ENCODE results near the gene MTNR1B. TPM values are rescaled to one million over a fixed set of nuclear protein-coding genes. Genes with fewer than 3 reads are reported as not detected.

The MTNR1B gene
- total RNA-seq, 1 donor from 2014 or later = not detected

DNA sequence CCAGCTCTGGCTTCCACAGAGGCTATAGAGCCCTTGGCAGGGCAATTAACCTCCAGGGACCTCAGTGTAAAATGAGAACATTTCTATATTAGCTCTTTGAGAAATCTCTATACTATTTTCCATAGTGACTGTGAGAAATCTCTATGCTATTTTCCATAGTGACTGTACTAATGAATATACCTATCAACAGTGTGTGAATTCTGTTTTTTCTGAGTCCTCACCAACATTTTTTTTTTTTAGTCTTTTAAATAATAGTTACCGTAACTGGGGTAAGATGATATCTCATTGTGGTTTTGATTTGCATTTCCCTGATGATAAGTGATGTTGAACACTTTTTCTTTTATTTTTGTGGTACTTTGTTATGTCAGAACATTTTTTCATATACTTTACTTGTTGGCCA, 7.0 kb upstream of the MTNR1B start:
- intact Hi-C loops (cut with micrococcal nuclease) = loop anchor here (10.0 kb wide), 2 partner anchors 92 to 232 kb away; partner anchors contain the start of gene SLC36A4
- Mint-ChIP-seq H3K4me1 (peaks cover 4% of the 10 kb centered on the region), H3K27me3 (peaks cover 6% of the 10 kb centered on the region), H3K4me3 (no peak overlapping the region), H3K36me3 (ENCODE audit: low read depth) (no peaks in the 10 kb centered on the region), H3K9me3 (no peaks in the 10 kb centered on the region), H3K27ac (no peak overlapping the region)
- DNase-seq = no peak

DNA sequence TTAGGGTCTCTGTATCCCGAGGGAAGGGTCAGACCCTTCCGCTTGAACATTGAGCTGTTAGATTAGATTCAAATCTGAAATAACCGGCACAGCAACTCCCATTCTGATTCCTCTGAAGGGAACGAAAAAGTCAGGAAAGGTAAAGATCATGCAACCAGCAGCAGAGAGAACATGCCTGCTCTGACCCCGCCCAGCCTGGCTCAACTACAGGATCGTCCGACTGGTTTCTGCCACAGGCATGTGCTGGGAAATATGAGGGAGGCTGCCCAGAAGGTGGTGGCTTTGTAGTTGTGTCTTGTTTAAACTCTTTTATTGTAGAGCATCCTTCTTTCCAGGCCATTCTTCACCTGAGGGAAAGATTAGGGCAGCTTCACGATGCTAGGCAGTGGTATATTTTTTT, 5.0 kb upstream of the MTNR1B start:
- H3K4me3 Mint-ChIP-seq = no peak overlapping the region
- intact Hi-C loops (cut with micrococcal nuclease) = loop anchor here (10.0 kb wide), 2 partner anchors 90 to 230 kb away; partner anchors contain the start of gene SLC36A4
- peaks cover 6% of the 10 kb centered on the region for H3K27me3 Mint-ChIP-seq
- H3K4me1 Mint-ChIP-seq = peaks cover 4% of the 10 kb centered on the region
- H3K27ac Mint-ChIP-seq = no peak overlapping the region
- H3K36me3 Mint-ChIP-seq (ENCODE audit: low read depth) = no peaks in the 10 kb centered on the region
- no peak for DNase-seq
- H3K9me3 Mint-ChIP-seq = no peaks in the 10 kb centered on the region

DNA sequence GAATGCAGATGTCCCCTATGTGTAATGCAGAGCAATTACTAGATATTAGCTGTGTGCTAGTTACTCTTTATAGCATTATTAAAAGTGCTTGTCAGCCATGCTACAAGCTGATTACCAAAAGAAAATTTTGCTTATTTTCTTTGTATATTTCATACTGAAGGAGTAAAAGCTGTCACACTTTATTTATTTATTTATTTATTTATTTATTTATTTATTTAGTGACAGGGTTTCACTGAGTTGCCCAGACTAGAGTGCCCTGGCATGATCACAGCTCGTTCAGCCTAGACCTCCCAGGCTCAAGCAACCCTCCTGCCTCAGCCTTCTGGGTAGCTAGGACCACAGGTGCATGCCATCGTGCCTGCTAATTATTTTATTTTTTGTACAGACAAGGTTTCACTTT, 4.3 kb upstream of the MTNR1B start:
- intact Hi-C loops (cut with micrococcal nuclease) = loop anchor here (10.0 kb wide), 2 partner anchors 90 to 230 kb away; partner anchors contain the start of gene SLC36A4
- Mint-ChIP-seq H3K27ac (no peak overlapping the region), H3K9me3 (no peaks in the 10 kb centered on the region), H3K27me3 (peaks cover 10% of the 10 kb centered on the region), H3K36me3 (ENCODE audit: low read depth) (no peaks in the 10 kb centered on the region), H3K4me3 (no peak overlapping the region), H3K4me1 (peaks cover 4% of the 10 kb centered on the region)
- no peak for DNase-seq

DNA sequence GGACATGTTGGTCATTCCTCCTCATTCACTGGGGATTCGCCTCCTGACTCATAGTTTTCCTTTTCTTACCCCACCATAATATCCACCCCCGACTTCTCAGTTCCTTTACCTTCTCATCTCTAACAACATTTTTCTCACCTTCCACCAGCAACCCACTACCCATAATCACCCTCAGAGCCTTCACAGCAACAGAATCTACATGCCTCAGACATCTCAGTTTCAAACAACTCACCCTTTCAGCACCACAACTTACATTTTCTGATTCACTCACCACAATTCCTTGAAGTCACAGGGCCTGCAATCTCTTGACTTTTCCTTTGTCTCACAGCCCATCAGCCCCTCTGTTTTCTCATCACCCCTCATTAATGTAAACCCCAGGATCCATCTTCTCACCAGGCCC, 2.3 kb upstream of the MTNR1B start:
- Mint-ChIP-seq H3K36me3 (ENCODE audit: low read depth) (no peaks in the 10 kb centered on the region), H3K27me3 (peaks cover 8% of the 10 kb centered on the region), H3K4me1 (peaks cover 4% of the 10 kb centered on the region), H3K9me3 (no peaks in the 10 kb centered on the region), H3K4me3 (no peak overlapping the region), H3K27ac (no peak overlapping the region)
- DNase-seq = no peak
- intact Hi-C loops (cut with micrococcal nuclease) = loop anchor here (10.0 kb wide), 2 partner anchors 88 to 228 kb away; partner anchors contain the start of gene SLC36A4

DNA sequence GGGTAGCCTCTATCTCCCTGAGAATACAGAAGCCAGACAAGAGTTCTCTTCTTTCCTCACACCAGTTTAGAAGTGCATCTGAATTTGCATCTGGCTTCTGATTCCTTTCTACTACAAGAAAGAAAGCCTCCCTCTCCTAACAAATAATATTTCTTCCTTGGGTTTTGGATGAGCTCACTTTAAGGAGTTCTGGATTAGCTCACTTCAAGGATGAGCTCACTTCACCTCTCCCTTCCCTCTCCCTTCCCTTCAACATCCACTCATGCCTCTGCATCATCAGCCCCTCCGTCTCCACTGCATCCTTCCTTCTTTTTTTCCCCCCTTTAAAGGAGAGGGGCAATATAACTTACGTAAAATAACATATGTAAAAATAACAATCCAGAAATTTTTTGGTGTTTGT, 1.6 kb upstream of the MTNR1B start:
- no peaks in the 10 kb centered on the region for H3K9me3 Mint-ChIP-seq
- intact Hi-C loops (cut with micrococcal nuclease) = loop anchor here (10.0 kb wide), 2 partner anchors 87 to 227 kb away; partner anchors contain the start of gene SLC36A4
- DNase-seq = no peak
- H3K36me3 Mint-ChIP-seq (ENCODE audit: low read depth) = no peaks in the 10 kb centered on the region
- no peak overlapping the region for H3K4me3 Mint-ChIP-seq
- peaks cover 4% of the 10 kb centered on the region for H3K4me1 Mint-ChIP-seq
- H3K27ac Mint-ChIP-seq = no peak overlapping the region
- H3K27me3 Mint-ChIP-seq = peaks cover 8% of the 10 kb centered on the region

DNA sequence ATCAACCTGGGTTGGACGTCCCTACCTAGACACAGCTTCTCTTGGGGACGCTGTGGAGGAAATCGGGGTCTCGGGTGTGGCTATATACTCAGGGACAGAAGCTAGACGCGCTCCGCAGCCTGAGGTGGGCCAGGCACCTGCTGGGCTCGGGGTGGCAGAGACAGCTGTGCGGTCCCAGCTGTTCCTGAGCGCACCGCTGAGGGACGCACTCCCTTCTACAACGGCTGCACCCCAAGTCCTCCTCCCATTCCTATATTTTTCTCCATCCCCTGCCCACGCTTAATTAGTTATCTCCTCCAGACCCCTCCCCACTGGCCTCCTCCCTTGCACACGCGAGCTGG, 188 bp upstream of the MTNR1B start:
- H3K9me3 Mint-ChIP-seq = no peaks in the 10 kb centered on the region
- intact Hi-C loops (cut with micrococcal nuclease) = loop anchor here (10.0 kb wide), 2 partner anchors 86 to 226 kb away; partner anchors contain the start of gene SLC36A4
- H3K36me3 Mint-ChIP-seq (ENCODE audit: low read depth) = no peaks in the 10 kb centered on the region
- H3K4me1 Mint-ChIP-seq = peaks cover 4% of the 10 kb centered on the region
- no peak for DNase-seq
- no peak overlapping the region for H3K4me3 Mint-ChIP-seq
- no peak overlapping the region for H3K27ac Mint-ChIP-seq
- H3K27me3 Mint-ChIP-seq = peaks cover 8% of the 10 kb centered on the region

DNA sequence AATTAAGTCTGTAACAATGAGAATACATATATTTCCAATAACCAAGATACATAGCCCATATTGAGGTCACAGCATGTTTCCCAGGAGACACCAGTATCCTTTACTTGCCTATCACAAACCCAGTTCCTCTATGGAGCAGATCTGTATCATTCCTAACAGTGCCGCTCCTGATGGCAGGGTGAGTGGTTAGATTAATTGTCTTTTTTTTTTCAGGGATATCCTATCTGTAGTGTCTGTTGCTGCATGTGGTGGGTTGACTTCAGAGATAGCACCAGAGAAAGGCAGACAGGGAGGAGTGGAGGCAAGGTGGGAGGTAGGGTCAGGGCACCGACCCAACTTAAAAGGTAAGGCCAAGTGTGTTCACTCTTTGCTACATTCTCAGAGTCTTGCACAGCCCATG, 2.8 kb downstream of the MTNR1B start:
- intact Hi-C loops (cut with micrococcal nuclease) = no loop called here
- H3K27ac Mint-ChIP-seq = no peak overlapping the region
- no peaks in the 10 kb centered on the region for H3K9me3 Mint-ChIP-seq
- DNase-seq = no peak
- H3K4me3 Mint-ChIP-seq = no peak overlapping the region
- peaks cover 6% of the 10 kb centered on the region for H3K27me3 Mint-ChIP-seq
- H3K4me1 Mint-ChIP-seq = peaks cover 2% of the 10 kb centered on the region
- H3K36me3 Mint-ChIP-seq (ENCODE audit: low read depth) = no peaks in the 10 kb centered on the region

DNA sequence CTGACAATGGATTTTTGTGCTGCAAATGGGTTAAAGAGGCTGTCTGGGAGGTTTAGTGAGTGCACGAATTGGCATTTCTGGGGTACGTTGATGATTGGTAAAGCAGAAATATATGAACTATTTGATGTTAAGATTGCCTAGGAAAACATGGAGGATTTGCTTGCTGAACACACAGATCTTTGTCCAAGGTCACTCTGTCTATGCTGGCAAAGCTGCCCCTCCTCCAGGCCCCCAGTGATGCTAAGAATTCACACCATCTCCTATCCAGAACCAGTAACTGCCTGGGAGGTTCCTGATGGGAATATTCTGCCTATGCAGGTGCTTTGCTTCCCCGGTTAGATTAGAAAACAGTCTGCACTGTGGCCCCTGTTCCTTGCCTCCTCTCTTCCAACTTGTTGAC, 5.8 kb downstream of the MTNR1B start:
- Mint-ChIP-seq H3K27ac (no peak overlapping the region), H3K4me3 (no peak overlapping the region), H3K4me1 (no peaks in the 10 kb centered on the region), H3K36me3 (ENCODE audit: low read depth) (no peaks in the 10 kb centered on the region), H3K9me3 (no peaks in the 10 kb centered on the region), H3K27me3 (no peaks in the 10 kb centered on the region)
- intact Hi-C loops (cut with micrococcal nuclease) = no loop called here
- DNase-seq = no peak

DNA sequence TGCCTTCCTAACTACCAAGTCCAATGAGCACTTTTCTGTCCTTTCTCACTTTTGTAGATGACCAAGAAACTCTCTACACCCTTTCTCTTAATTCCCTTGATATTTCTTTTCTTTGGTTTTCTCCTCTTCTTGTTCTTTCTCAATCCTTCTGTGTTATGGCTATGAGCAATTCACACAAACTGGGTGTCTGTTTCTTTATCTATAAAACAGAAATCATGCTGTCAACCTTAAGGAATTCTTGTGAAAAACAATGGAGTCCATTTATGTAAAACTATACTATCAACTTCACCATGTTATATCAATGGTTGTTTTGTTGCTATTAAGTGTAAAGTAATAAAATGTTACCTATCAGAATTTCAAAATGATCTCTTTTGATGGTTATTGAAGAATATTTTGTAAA, 7.2 kb downstream of the MTNR1B start:
- Mint-ChIP-seq H3K9me3 (no peaks in the 10 kb centered on the region), H3K27me3 (no peaks in the 10 kb centered on the region), H3K4me1 (no peaks in the 10 kb centered on the region), H3K27ac (no peak overlapping the region), H3K36me3 (ENCODE audit: low read depth) (no peaks in the 10 kb centered on the region), H3K4me3 (no peak overlapping the region)
- intact Hi-C loops (cut with micrococcal nuclease) = no loop called here
- DNase-seq = no peak

DNA sequence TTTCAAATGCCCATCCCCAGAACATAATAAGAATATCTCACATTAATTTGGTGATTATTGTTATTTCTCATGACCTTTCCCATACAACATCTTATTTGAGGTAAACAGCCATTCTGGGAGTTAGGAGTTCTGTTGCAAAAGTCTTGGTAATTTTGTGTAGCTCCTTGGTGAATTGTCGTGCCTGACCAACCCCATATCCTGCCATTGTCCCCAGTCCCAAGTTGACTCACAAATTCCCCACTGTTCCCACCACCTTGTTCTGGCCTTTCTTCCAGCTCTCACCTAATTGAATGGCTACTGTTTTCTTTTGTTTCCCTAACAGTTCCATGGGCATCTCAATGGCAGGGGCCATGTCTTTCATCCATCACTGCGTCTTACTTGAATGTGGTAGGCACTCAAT, 8.0 kb downstream of the MTNR1B start:
- no peaks in the 10 kb centered on the region for H3K36me3 Mint-ChIP-seq (ENCODE audit: low read depth)
- no peaks in the 10 kb centered on the region for H3K27me3 Mint-ChIP-seq
- no peak overlapping the region for H3K27ac Mint-ChIP-seq
- no peak for DNase-seq
- H3K9me3 Mint-ChIP-seq = no peaks in the 10 kb centered on the region
- H3K4me1 Mint-ChIP-seq = no peaks in the 10 kb centered on the region
- intact Hi-C loops (cut with micrococcal nuclease) = no loop called here
- H3K4me3 Mint-ChIP-seq = no peak overlapping the region

DNA sequence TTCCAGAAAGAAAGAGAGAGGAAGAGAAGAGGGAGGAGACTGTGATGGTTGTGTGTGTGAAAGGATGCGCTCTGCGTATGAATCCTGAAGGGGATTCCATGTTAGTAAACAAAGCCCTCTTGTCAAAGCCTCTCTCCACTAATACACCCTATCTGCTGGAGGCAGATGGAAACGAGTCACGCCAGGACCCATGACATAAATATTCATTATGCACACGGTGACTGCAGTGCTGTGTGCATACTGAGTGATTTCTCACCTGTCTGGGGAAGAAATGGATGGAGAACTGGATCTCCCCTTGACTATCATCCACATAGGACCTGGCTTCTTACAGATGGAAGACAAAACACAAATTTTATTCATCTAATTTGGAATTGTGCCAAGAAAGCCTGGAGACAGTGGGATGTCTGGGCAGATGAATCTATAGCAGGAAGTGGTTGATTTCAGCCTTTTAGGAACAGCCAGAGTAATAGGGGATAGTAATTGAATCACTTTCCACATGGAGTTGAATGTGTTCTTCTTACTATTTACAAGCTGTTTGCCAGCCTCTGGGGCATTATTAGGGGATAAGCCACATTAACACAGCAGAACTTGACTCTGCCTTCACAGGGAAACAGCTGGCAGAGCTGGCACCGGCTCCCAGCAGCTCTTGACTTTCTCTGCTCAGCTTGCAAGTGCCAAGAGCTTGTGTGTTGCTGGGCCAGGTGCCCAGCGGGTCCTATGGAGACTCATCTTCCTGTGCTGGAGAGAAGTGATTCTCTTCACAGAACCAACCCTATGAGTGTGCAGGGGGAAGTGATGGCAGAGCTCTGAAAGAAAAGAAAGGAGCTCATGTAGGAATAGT, 9.0 kb downstream of the MTNR1B start:
- no peaks in the 10 kb centered on the region for H3K4me1 Mint-ChIP-seq
- H3K9me3 Mint-ChIP-seq = no peaks in the 10 kb centered on the region
- H3K27me3 Mint-ChIP-seq = no peaks in the 10 kb centered on the region
- no peaks in the 10 kb centered on the region for H3K36me3 Mint-ChIP-seq (ENCODE audit: low read depth)
- H3K4me3 Mint-ChIP-seq = no peak overlapping the region
- intact Hi-C loops (cut with micrococcal nuclease) = no loop called here
- no peak overlapping the region for H3K27ac Mint-ChIP-seq
- no peak for DNase-seq

DNA sequence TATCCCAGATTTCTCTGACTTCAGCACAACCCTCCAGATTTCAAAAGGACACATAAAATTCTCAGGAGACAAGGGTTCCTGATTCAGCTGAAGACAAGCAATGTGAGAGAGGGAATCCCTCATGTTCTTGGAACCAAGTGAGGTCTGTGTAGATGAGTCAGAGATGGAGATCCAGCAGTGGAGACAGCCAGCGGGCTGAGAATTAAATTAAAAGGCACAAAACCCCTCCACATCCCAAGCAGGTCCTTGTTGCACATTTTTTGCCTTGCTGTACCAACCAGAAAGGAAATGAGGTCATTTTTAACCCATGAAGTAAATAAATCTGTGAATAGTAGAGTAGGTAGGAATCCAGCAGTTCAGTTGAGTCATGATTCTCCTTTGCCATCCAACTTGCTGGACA, 9.7 kb downstream of the MTNR1B start:
- H3K9me3 Mint-ChIP-seq = no peaks in the 10 kb centered on the region
- intact Hi-C loops (cut with micrococcal nuclease) = no loop called here
- H3K27me3 Mint-ChIP-seq = no peaks in the 10 kb centered on the region
- no peak for DNase-seq
- H3K4me3 Mint-ChIP-seq = no peak overlapping the region
- H3K36me3 Mint-ChIP-seq (ENCODE audit: low read depth) = no peaks in the 10 kb centered on the region
- no peaks in the 10 kb centered on the region for H3K4me1 Mint-ChIP-seq
- no peak overlapping the region for H3K27ac Mint-ChIP-seq

DNA sequence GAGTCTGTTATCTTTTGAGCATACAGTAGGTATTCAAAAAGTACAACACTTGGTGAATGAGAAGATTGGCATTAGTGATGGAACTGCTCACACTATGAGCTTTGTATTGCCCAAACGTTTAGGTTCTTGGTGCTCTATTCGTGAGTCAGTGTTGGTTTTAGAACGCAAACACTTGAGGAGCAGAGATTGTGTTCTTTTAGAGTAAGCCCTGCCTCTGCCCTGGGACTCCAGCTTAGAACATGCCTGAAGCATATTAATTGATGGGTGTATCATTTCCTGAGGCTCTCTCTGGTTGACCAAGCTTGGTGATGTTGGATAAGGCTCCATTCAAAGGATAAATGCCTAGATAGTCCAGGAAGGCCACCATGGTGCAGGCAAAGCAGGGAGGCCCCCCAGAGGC, 10.9 kb downstream of the MTNR1B start:
- Mint-ChIP-seq H3K4me1 (no peaks in the 10 kb centered on the region), H3K27ac (no peak overlapping the region)
- intact Hi-C loops (cut with micrococcal nuclease) = no loop called here

DNA sequence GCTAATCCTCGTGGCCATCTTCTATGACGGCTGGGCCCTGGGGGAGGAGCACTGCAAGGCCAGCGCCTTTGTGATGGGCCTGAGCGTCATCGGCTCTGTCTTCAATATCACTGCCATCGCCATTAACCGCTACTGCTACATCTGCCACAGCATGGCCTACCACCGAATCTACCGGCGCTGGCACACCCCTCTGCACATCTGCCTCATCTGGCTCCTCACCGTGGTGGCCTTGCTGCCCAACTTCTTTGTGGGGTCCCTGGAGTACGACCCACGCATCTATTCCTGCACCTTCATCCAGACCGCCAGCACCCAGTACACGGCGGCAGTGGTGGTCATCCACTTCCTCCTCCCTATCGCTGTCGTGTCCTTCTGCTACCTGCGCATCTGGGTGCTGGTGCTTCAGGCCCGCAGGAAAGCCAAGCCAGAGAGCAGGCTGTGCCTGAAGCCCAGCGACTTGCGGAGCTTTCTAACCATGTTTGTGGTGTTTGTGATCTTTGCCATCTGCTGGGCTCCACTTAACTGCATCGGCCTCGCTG, 12.1 kb downstream of the MTNR1B start:
- Mint-ChIP-seq H3K4me1 (no peaks in the 10 kb centered on the region), H3K4me3 (no peak overlapping the region), H3K27ac (no peak overlapping the region), H3K27me3 (no peaks in the 10 kb centered on the region), H3K9me3 (no peaks in the 10 kb centered on the region), H3K36me3 (ENCODE audit: low read depth) (no peaks in the 10 kb centered on the region)
- DNase-seq = no peak
- intact Hi-C loops (cut with micrococcal nuclease) = no loop called here

More for the DNA sequence above, 10.9 kb downstream of the MTNR1B start:
- no peaks in the 10 kb centered on the region for H3K27me3 Mint-ChIP-seq
- no peaks in the 10 kb centered on the region for H3K9me3 Mint-ChIP-seq
- no peak overlapping the region for H3K4me3 Mint-ChIP-seq
- DNase-seq = no peak
- no peaks in the 10 kb centered on the region for H3K36me3 Mint-ChIP-seq (ENCODE audit: low read depth)
